Dermis lymphatic vessel endothelial cell (primary cell): ENCODE measurements around the gene TTC5. TPM values are rescaled to one million over a fixed set of nuclear protein-coding genes. Genes with fewer than 3 reads are reported as not detected.

Experiments used
- total RNA-seq: library from RNA; depleted of rRNA; stranded (reverse); fragments of >200 nt; gene quantifications from 2 replicates; pipeline ENCODE4 v1.2.1, GENCODE V29; 2014

Gene TTC5, protein sequence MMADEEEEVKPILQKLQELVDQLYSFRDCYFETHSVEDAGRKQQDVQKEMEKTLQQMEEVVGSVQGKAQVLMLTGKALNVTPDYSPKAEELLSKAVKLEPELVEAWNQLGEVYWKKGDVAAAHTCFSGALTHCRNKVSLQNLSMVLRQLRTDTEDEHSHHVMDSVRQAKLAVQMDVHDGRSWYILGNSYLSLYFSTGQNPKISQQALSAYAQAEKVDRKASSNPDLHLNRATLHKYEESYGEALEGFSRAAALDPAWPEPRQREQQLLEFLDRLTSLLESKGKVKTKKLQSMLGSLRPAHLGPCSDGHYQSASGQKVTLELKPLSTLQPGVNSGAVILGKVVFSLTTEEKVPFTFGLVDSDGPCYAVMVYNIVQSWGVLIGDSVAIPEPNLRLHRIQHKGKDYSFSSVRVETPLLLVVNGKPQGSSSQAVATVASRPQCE
- 21.5 and 25.5 TPM in 2 replicates for total RNA-seq

DNA sequence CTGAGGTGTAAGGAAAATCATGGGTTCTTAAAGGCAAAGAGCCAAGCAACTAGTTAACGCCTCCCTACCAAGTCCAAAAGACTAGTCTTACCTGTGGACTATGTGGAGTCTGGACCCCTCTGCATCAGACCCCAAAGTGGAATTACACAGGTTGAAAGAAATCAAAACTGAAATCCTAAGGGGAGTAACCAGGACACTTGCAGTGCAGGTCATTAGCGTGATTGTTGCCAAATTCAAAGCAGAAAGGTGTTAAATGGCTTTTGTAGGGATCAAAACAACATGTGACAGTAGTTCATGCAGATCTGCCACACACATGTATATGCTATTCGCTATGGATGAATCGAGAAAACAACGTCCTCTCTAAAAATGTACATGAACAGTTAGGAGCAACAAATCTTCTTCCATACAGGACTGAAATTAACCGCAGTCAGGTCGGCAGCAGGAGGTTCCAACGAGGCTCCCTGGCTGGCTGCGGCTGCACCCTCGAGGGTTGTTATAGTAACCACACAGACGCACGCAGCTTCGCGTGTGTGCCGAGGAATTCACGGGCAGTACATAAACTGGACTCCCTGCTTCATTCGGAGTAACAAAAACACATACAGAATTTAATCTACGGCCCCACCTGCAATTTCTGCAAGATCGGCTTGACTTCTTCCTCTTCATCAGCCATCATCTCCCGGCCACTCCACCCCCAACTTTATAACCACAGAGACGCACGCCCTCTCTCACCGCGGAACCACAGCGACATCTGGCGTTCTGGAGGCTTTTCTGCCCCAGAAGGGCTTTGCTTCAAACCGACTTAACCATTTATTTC lies at the start of gene TTC5:
Gene TTC5 (minus strand): TSS at position 687 of the 814 bp plus-strand sequence. CDS start 14 bp downstream, at position 673.

DNA sequence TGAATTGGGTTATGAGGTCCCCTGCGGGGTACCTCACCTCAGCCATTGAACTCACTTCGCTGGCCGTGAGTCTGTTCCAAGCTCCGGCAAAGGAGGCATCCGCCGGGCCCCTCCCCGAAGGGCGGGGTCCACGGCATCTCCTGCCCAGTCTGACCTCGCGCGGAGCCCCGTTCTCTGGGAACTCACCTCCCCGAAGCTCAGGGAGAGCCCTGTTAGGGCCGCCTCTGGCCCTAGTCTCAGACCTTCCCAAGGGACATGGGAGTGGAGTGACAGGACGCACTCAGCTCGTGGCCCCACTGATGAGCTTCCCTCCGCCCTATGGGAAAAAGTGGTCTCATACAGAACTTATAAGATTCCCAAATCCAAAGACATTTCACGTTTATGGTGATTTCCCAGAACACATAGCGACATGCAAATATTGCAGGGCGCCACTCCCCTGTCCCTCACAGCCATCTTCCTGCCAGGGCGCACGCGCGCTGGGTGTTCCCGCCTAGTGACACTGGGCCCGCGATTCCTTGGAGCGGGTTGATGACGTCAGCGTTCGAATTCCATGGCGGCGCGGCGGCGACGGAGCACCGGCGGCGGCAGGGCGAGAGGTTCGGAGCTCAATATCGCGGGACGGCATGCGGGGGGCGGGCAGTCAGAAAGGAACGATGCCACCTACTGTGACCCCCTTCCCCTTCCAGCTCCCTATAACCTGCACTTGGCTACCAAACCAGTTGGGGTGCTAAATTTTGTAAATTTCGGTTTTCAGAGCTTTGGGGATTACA lies 37.5 kb upstream of the TTC5 start, which contains the start of gene PARP2:
Gene PARP2 (plus strand): TSS at position 544 of the 770 bp plus-strand sequence. CDS start 7 bp downstream, at position 551.

DNA sequence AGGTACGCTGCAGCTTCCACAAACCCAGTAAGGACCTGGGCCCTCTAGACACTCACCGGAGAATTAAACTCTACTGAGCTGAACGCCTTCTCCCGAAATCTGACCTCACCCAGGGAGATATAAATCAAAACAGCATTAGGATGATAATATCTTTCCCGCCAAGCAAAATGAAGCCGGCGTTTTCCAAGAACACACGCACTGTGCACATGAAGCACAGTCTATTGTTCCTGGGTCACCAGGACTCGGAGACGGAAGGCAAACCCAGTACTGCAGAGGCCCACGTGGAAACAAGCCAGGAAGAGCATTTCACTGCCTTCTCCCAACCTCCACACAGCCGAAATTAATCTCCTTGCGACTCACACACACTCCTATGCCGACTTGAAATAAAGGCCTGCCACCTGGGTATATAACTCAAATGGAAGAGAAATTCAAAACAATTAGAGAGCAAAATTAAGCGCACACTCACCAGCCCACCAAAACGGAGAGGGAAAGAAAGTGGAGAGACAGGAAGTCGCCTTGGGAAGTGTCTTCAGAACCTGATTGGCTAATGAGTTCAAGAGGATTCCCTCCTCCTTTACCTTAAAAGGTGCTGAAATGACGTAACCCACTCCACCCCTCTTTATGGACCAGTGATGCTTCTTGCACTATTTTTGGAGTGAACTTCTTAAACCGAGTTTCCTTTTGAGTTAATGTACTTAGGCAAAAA lies 27.2 kb upstream of the TTC5 start, which contains the start of gene CCNB1IP1:
Gene CCNB1IP1 (minus strand): TSS at position 492 of the 706 bp plus-strand sequence. CDS start 16,756 bp downstream, outside the sequence.

Other genes with a start within 250 kb of the TTC5 start
- not detected in 2 replicates for gene OR4L1, start 245.9 kb downstream of the TTC5 start, total RNA-seq
- not detected in 2 replicates for gene OR4K17, start 195.2 kb downstream of the TTC5 start, total RNA-seq
- gene OR4N5, start 167.1 kb downstream of the TTC5 start, total RNA-seq: not detected in 2 replicates
- not detected in 2 replicates for gene OR11G2, start 115.1 kb downstream of the TTC5 start, total RNA-seq
- not detected in 2 replicates for gene OR11H6, start 82.2 kb downstream of the TTC5 start, total RNA-seq
- gene OR11H7, start 77.0 kb downstream of the TTC5 start, total RNA-seq: not detected in 2 replicates
- gene OR11H4, start 66.7 kb downstream of the TTC5 start, total RNA-seq: not detected in 2 replicates
- 37.2 and 63.2 TPM in 2 replicates for gene CCNB1IP1, start 27.3 kb upstream of the TTC5 start, total RNA-seq
- gene PARP2, start 37.7 kb upstream of the TTC5 start, total RNA-seq: 3.9 and 4.3 TPM in 2 replicates
- 25.2 and 33.3 TPM in 2 replicates for gene TEP1, start 107.5 kb upstream of the TTC5 start, total RNA-seq
- gene KLHL33, start 130.2 kb upstream of the TTC5 start, total RNA-seq: 0.09 and 0.11 TPM in 2 replicates
- 50.4 and 53.9 TPM in 2 replicates for gene OSGEP, start 148.9 kb upstream of the TTC5 start, total RNA-seq
- gene APEX1, start 149.3 kb upstream of the TTC5 start, total RNA-seq: 56.7 and 76.1 TPM in 2 replicates
- 18.3 and 33.3 TPM in 2 replicates for gene PIP4P1, start 155.5 kb upstream of the TTC5 start, total RNA-seq
- 161 and 229 TPM in 2 replicates for gene PNP, start 163.5 kb upstream of the TTC5 start, total RNA-seq
- gene RNASE10, start 199.6 kb upstream of the TTC5 start, total RNA-seq: under 0.01 TPM in 1 of 2 replicates, not detected in the other